Fibroblast of lung (primary cell): Measurements from ENCODE around the gene OSBP2.

Experiments used
- CTCF ChIP-seq, 2 donors: IDR thresholded peaks in 1 of 2; conservative IDR thresholded peaks in 1 of 2; 1 replicate in 1 of 2; 2 replicates in 1 of 2; pipeline ENCODE4 v1.5.1; 2011 to 2012; ENCODE audit warnings: low read length in 2 of 2, control low read depth in 1 of 2, inconsistent platforms in 1 of 2, low read depth in 1 of 2, mild to moderate bottlenecking in 1 of 2
- EZH2 ChIP-seq: IDR thresholded peaks from 2 replicates; pipeline ENCODE4 v1.5.1; 2012; ENCODE audit warnings: low read length, control low read depth, mild to moderate bottlenecking; ENCODE audit errors: missing control alignments

DNA sequence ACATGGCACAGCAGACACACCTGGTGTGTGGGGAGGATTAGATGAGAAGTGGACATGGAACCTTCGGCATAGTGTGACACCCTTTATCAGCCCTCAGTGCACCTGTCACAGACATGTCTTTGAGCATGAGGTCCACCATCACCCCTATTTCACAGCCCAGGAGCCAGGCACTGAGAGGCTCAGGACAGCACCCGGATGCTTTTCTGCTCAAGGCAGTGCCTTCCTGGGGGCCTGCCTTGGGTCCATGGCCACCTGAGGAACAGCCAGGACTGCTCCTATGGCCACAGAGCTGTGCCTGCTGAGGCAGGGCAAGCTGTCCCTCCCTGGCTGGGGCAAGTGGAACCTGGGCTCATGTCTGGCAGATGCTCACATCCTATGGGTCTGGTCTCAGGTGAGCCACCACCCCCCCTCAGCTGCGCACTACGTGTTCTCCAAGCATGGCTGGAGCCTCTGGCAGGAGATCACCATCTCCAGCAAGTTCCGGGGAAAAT lies 198.1 kb downstream of the OSBP2 start:
- no peak for TF ChIP-seq CTCF (conservative IDR thresholded peaks at IDR 0.05 in 1 of 2, IDR thresholded peaks at IDR 0.05 in 1 of 2; ENCODE audit: low read depth in 1 of 2, low read length in 2 of 2)
- no peak for TF ChIP-seq EZH2
